SK-N-SH treated with all-trans-retinoic acid at 6 μM for 48 hours (cell line): Measurements from ENCODE around the gene ANKS1A.

Source experiments
- ATAC-seq: fragments of 200-7000 bp; cut with Tn5 transposase; 3 replicates; pipeline ENCODE4 v1.9.1; 2020; ENCODE audit warnings: mild to moderate bottlenecking, moderate library complexity
- BACH2 ChIP-seq: fragments of 250-450 bp; sonication (Bioruptor Pico); IDR thresholded peaks from 2 replicates; pipeline ENCODE4 v1.9.0; 2021; ENCODE audit warnings: mild to moderate bottlenecking, borderline replicate concordance
- CREB5 ChIP-seq: fragments of 250-450 bp; sonication (Bioruptor Pico); IDR thresholded peaks from 2 replicates; pipeline ENCODE4 v1.5.1; 2020; ENCODE audit warnings: low read depth, mild to moderate bottlenecking, moderate library complexity
- CSDC2 ChIP-seq: fragments of 250-450 bp; sonication (Bioruptor Pico); IDR thresholded peaks from 2 replicates; pipeline ENCODE4 v1.5.0; 2020; ENCODE audit warnings: mild to moderate bottlenecking, moderate library complexity
- CSRNP3 ChIP-seq: fragments of 250-450 bp; sonication (Bioruptor Pico); IDR thresholded peaks from 2 replicates; pipeline ENCODE4 v1.5.1; 2021; ENCODE audit warnings: mild to moderate bottlenecking, moderate library complexity
- ESRRG ChIP-seq: fragments of 250-450 bp; sonication (Bioruptor Pico); IDR thresholded peaks from 2 replicates; pipeline ENCODE4 v1.6.1; 2021; ENCODE audit warnings: mild to moderate bottlenecking
- GLIS3 ChIP-seq: fragments of 250-450 bp; sonication (Bioruptor Pico); IDR thresholded peaks from 2 replicates; pipeline ENCODE4 v1.5.0; 2020; ENCODE audit warnings: mild to moderate bottlenecking, moderate library complexity
- ISL1 ChIP-seq: fragments of 250-450 bp; sonication (Bioruptor Pico); IDR thresholded peaks from 2 replicates; pipeline ENCODE4 v2.1.2; 2022; ENCODE audit warnings: mild to moderate bottlenecking, moderate library complexity
- OSR1 ChIP-seq: fragments of 250-450 bp; sonication (Bioruptor Pico); IDR thresholded peaks from 2 replicates; pipeline ENCODE4 v1.8.0; 2022; ENCODE audit warnings: moderate library complexity, mild to moderate bottlenecking, inconsistent platforms
- PATZ1 ChIP-seq: fragments of 250-450 bp; sonication (Bioruptor Pico); IDR thresholded peaks from 2 replicates; pipeline ENCODE4 v1.8.0; 2020; ENCODE audit warnings: mild to moderate bottlenecking, moderate library complexity, borderline replicate concordance
- POU6F1 ChIP-seq: fragments of 250-450 bp; sonication (Bioruptor Pico); IDR thresholded peaks from 2 replicates; pipeline ENCODE4 v1.8.0; 2021; ENCODE audit warnings: low read depth, mild to moderate bottlenecking, moderate library complexity, borderline replicate concordance
- PPARA ChIP-seq: fragments of 250-450 bp; sonication (Bioruptor Pico); IDR thresholded peaks from 2 replicates; pipeline ENCODE4 v1.5.0; 2020; ENCODE audit warnings: mild to moderate bottlenecking, borderline replicate concordance
- SNAI2 ChIP-seq: fragments of 250-450 bp; sonication (Bioruptor Pico); IDR thresholded peaks from 2 replicates; pipeline ENCODE4 v1.5.0; 2020; ENCODE audit warnings: mild to moderate bottlenecking, moderate library complexity
- TCF4 ChIP-seq: fragments of 250-450 bp; sonication (Bioruptor Pico); IDR thresholded peaks from 2 replicates; pipeline ENCODE4 v1.8.0; 2021; ENCODE audit warnings: mild to moderate bottlenecking, moderate library complexity, borderline replicate concordance
- TOX ChIP-seq: fragments of 250-450 bp; sonication (Bioruptor Pico); IDR thresholded peaks from 2 replicates; pipeline ENCODE4 v1.8.0; 2021; ENCODE audit warnings: mild to moderate bottlenecking, moderate library complexity, borderline replicate concordance
- TSHZ2 ChIP-seq: fragments of 250-450 bp; sonication (Bioruptor Pico); IDR thresholded peaks from 2 replicates; pipeline ENCODE4 v1.5.0; 2020; ENCODE audit warnings: mild to moderate bottlenecking, moderate library complexity
- ZC3H10 ChIP-seq: fragments of 250-450 bp; sonication (Bioruptor Pico); IDR thresholded peaks from 2 replicates; pipeline ENCODE4 v1.5.1; 2021; ENCODE audit warnings: mild to moderate bottlenecking, moderate library complexity
- ZFP3 ChIP-seq: fragments of 250-450 bp; sonication (Bioruptor Pico); IDR thresholded peaks from 2 replicates; pipeline ENCODE4 v1.5.0; 2020; ENCODE audit warnings: mild to moderate bottlenecking, moderate library complexity
- ZFP30 ChIP-seq: fragments of 450-650 bp; formaldehyde crosslinking; IDR thresholded peaks from 2 replicates; pipeline ENCODE4 v1.5.0; 2022; ENCODE audit warnings: mild to moderate bottlenecking, moderate library complexity
- ZNF565 ChIP-seq: fragments of 450-650 bp; formaldehyde crosslinking; conservative IDR thresholded peaks from 2 replicates; pipeline ENCODE4 v1.5.0; 2020; ENCODE audit warnings: low read depth, mild to moderate bottlenecking, moderate library complexity
- ZNF70 ChIP-seq: fragments of 450-650 bp; formaldehyde crosslinking; IDR thresholded peaks from 2 replicates; pipeline ENCODE4 v1.5.0; 2020; ENCODE audit warnings: mild to moderate bottlenecking, moderate library complexity
- ZNF8 ChIP-seq: fragments of 450-650 bp; formaldehyde crosslinking; IDR thresholded peaks from 2 replicates; pipeline ENCODE4 v1.5.0; 2020; ENCODE audit warnings: mild to moderate bottlenecking, moderate library complexity

Gene ANKS1A

GRCh38 chr6:34959224-34959623 lies 70.2 kb downstream of the ANKS1A start:
- no peak for TF ChIP-seq TOX (CRISPR knock-in tag)
- no peak for TF ChIP-seq GLIS3
- TF ChIP-seq ISL1, result no peak
- no peak for TF ChIP-seq BACH2 (CRISPR knock-in tag)
- TF ChIP-seq TCF4 (CRISPR knock-in tag), result no peak
- TF ChIP-seq OSR1 (CRISPR knock-in tag), result no peak
- no peak for TF ChIP-seq POU6F1
- TF ChIP-seq ZNF70 (CRISPR knock-in tag), result no peak
- TF ChIP-seq PPARA (CRISPR knock-in tag), result no peak
- no peak for TF ChIP-seq ZFP30
- no peak for TF ChIP-seq TSHZ2 (CRISPR knock-in tag)
- TF ChIP-seq CSDC2, result no peak
- TF ChIP-seq ZNF565, result no peak
- TF ChIP-seq PATZ1 (CRISPR knock-in tag), result no peak
- TF ChIP-seq, all 23 proteins: peak for 0

GRCh38 chr6:34961082-34961481 lies 72.0 kb downstream of the ANKS1A start:
- no peak for ATAC-seq
- TF ChIP-seq PATZ1 (CRISPR knock-in tag) (no peak), SNAI2 (CRISPR knock-in tag) (no peak), ESRRG (no peak), BACH2 (CRISPR knock-in tag) (no peak), TSHZ2 (CRISPR knock-in tag) (no peak), ZNF565 (no peak), ISL1 (no peak), GLIS3 (no peak), ZC3H10 (CRISPR knock-in tag) (no peak), ZFP3 (CRISPR knock-in tag) (no peak), OSR1 (CRISPR knock-in tag) (no peak)

More at GRCh38 chr6:34959224-34959623, 70.2 kb downstream of the ANKS1A start:
- ATAC-seq, result no peak

- ATAC-seq, result no peak
- no peak for TF ChIP-seq TOX (CRISPR knock-in tag)
- TF ChIP-seq ZC3H10 (CRISPR knock-in tag), result no peak
- no peak for TF ChIP-seq CSRNP3 (CRISPR knock-in tag)
- TF ChIP-seq SNAI2 (CRISPR knock-in tag), result no peak
- no peak for TF ChIP-seq ZNF8 (CRISPR knock-in tag)
- TF ChIP-seq PATZ1 (CRISPR knock-in tag), result no peak
- no peak for TF ChIP-seq CREB5 (CRISPR knock-in tag)
- no peak for TF ChIP-seq CSDC2
- TF ChIP-seq ZFP3 (CRISPR knock-in tag), result no peak
Measured at GRCh38 chr6:34961574-34961973, 72.5 kb downstream of the ANKS1A start.
